ENCODE measurements around the gene CTU2.

GRCh38 chr16:88694221-88695087 lies 11.8 kb upstream of the CTU2 start:
- TF ChIP-seq CTCF (optimal IDR thresholded peaks at IDR 0.05 in 1 of 3, IDR thresholded peaks at IDR 0.05 in 1 of 3, conservative IDR thresholded peaks at IDR 0.05 in 1 of 3; ENCODE audit: extremely low read depth in 1 of 3, insufficient read depth in 2 of 3, low read length in 3 of 3), result no peak
- no peak for TF ChIP-seq EZH2 (IDR thresholded peaks at IDR 0.05; ENCODE audit: low read length)

All from keratinocyte (primary cell).